Mucosa of descending colon (tissue), 3 donors: Measurements from ENCODE around the gene XRCC1. TPM values are rescaled to one million over a fixed set of nuclear protein-coding genes. Genes with fewer than 3 reads are reported as not detected.
"Not testable (repeated sequence)": the region's sequence is repeated elsewhere in the genome, so short reads cannot be mapped to it uniquely, and the experiment has no call there.

Experiments used
- ATAC-seq: fragments of 200-7000 bp; cut with Tn5 transposase; one replicate; pipeline ENCODE4 v1.9.1; 2020; ENCODE audit warnings: mild to moderate bottlenecking, moderate library complexity
- DNase-seq, 3 donors: peaks; one replicate each; pipeline ENCODE4 v3.0.0-alpha.2; 2020
- H3K36me3 ChIP-seq: fragments of 200-600 bp; one replicate; pipeline ENCODE4 v1.8.0; 2021; ENCODE audit warnings: low read depth, mild to moderate bottlenecking
- H3K4me1 ChIP-seq: fragments of 200-600 bp; one replicate; pipeline ENCODE4 v1.8.0; 2021; ENCODE audit warnings: low read depth, mild to moderate bottlenecking
- H3K4me3 ChIP-seq: fragments of 200-600 bp; one replicate; pipeline ENCODE4 v1.8.0; 2021; ENCODE audit warnings: mild to moderate bottlenecking
- H3K9me3 ChIP-seq: fragments of 200-600 bp; one replicate; pipeline ENCODE4 v1.8.0; 2021; ENCODE audit warnings: mild to moderate bottlenecking
- intact Hi-C, 2 donors: fragments of 100-400 bp; cut with DNase I in 1 of 2; cut with micrococcal nuclease in 1 of 2; formaldehyde crosslinking; loops; one replicate each; pipeline versions ENCODE4 v1.11.0 to v1.11.1; 2022; cut with DNase I, micrococcal nuclease
- total RNA-seq, 3 donors: library from RNA; stranded (reverse); fragmentation: NEBNext Ultra II Directional in 2 of 3; extraction: Animal tissue kit (Norgen Biotek cat#: 25700) in 2 of 3; gene quantifications; one replicate each; pipeline versions ENCODE4 v1.2.1 to v1.2.4, GENCODE V29; 2021 to 2023
- TF ChIP-seq, protein P1 (sequence below): fragments of 200-600 bp; IDR thresholded peaks from one replicate; pipeline ENCODE4 v1.8.0; 2022; ENCODE audit warnings: antibody characterized with exemption, mild to moderate bottlenecking
- donor health status: DM: no; HTN: no; CAD: no; lungs with moderate emphysema.
- donor health status: DM: no; HTN: no; CAD: no.
- donor health status: DM: no; HTN: yes; CAD: no.

XRCC1 gene
- total RNA-seq, 3 donors from 2014 or later = 16.4 to 33.4 (median 21.1) TPM

- no peak overlapping the region for H3K4me3 ChIP-seq
- H3K9me3 ChIP-seq = no peaks in the 10 kb centered on the region
- ATAC-seq = no peak
- DNase-seq = no peak
- no peaks in the 10 kb centered on the region for H3K4me1 ChIP-seq
- intact Hi-C loops = loop anchor here in 1 of 2 donors (10.0 kb wide), 1 partner anchor 82 kb away; the partner anchor contains the start of gene CADM4
- H3K36me3 ChIP-seq = no peaks in the 10 kb centered on the region
- TF ChIP-seq, protein P1, sequence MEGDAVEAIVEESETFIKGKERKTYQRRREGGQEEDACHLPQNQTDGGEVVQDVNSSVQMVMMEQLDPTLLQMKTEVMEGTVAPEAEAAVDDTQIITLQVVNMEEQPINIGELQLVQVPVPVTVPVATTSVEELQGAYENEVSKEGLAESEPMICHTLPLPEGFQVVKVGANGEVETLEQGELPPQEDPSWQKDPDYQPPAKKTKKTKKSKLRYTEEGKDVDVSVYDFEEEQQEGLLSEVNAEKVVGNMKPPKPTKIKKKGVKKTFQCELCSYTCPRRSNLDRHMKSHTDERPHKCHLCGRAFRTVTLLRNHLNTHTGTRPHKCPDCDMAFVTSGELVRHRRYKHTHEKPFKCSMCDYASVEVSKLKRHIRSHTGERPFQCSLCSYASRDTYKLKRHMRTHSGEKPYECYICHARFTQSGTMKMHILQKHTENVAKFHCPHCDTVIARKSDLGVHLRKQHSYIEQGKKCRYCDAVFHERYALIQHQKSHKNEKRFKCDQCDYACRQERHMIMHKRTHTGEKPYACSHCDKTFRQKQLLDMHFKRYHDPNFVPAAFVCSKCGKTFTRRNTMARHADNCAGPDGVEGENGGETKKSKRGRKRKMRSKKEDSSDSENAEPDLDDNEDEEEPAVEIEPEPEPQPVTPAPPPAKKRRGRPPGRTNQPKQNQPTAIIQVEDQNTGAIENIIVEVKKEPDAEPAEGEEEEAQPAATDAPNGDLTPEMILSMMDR = no peak
Observed at GRCh38 chr19:43552616-43553015, 22.7 kb downstream of the XRCC1 start.

- H3K4me3 ChIP-seq = no peak overlapping the region
- intact Hi-C loops = loop anchor here in 1 of 2 donors (10.0 kb wide), 1 partner anchor 83 kb away; the partner anchor contains the start of gene CADM4
- ATAC-seq (no peak), DNase-seq (no peak)
- TF ChIP-seq, protein P1 = no peak
- H3K4me1 ChIP-seq = no peaks in the 10 kb centered on the region
- H3K9me3 ChIP-seq = no peaks in the 10 kb centered on the region
- no peaks in the 10 kb centered on the region for H3K36me3 ChIP-seq
Observed at GRCh38 chr19:43552198-43552450, 23.2 kb downstream of the XRCC1 start.

DNA sequence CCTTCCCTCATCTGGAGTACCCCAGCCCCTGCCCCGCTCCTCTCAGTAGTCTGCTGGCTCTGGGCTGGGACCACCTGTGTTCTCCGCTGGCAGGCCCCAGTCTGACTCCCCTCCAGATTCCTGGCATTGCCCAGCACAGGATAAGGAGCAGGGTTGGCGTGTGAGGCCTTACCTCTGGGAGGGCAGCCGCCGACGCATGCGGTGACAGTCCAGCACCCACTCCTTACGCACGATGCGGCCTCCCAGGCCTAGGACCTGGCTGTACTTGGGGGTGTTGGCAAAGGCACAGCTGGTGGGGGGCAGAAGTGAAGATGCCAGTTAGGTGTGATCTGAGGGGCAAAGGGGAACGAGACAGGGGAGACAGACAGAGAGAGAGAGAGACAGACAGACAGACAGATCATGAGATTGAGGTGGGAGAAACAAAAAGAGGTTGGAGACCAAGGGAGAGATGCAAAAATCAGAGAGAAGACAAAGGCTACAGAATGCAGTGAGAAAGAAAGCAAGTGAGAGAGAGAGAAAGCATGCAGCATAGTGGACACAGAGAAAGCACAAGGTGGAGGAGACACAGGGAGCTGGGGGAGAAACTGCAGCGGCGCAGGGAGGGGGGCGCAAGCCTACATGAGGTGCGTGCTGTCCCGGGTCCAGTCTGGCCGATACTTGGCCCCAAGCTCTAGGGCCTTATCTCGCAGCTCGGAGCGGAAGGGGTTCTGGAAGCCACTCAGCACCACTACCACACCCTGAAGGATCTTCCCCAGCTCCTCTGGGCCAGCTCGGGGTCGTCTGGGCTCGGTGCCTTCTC lies 23.7 kb downstream of the XRCC1 start:
- H3K4me3 ChIP-seq = no peak overlapping the region
- intact Hi-C loops = loop anchor here in 1 of 2 donors (10.0 kb wide), 1 partner anchor 83 kb away; the partner anchor contains the start of gene CADM4
- H3K9me3 ChIP-seq = no peaks in the 10 kb centered on the region
- TF ChIP-seq, protein P1 = no peak
- DNase-seq (no peak), ATAC-seq (no peak)
- no peaks in the 10 kb centered on the region for H3K36me3 ChIP-seq
- H3K4me1 ChIP-seq = no peaks in the 10 kb centered on the region

- no peak for ATAC-seq
- Histone ChIP-seq H3K9me3 (no peaks in the 10 kb centered on the region), H3K4me1 (no peaks in the 10 kb centered on the region), H3K4me3 (no peak overlapping the region), H3K36me3 (no peaks in the 10 kb centered on the region)
- TF ChIP-seq, protein P1 = no peak
- intact Hi-C loops = no loop called here
- no peak for DNase-seq
Observed at GRCh38 chr19:43548706-43549105, 26.6 kb downstream of the XRCC1 start.

DNA sequence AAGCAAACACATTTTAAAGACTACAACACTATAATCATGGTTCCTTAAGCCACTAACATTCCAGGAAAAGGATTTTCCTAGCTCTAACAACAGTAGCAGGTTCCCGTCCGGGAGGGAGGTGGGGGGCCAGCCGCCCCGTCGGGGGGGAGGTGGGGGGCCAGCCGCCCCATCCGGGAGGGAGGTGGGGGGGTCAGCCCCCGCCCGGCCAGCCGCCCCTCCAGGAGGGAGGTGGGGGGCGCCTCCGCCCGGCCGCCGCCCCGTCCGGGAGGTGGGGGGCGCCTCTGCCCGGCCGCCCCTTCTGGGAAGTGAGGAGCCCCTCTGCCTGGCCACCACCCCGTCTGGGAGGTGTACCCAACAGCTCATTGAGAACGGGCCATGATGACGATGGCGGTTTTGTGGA lies 27.4 kb downstream of the XRCC1 start:
- H3K36me3 ChIP-seq, H3K4me1 ChIP-seq, H3K4me3 ChIP-seq, H3K9me3 ChIP-seq, intact Hi-C loops, DNase-seq, ATAC-seq: not testable (repeated sequence)

- Histone ChIP-seq H3K4me1 (no peaks in the 10 kb centered on the region), H3K9me3 (no peaks in the 10 kb centered on the region), H3K36me3 (no peaks in the 10 kb centered on the region), H3K4me3 (no peak overlapping the region)
- intact Hi-C loops = no loop called here
- DNase-seq (no peak), ATAC-seq (no peak)
- TF ChIP-seq, protein P1 = no peak
Observed at GRCh38 chr19:43546581-43546980, 28.7 kb downstream of the XRCC1 start.
